Peyer's patch (tissue), 4 donors: ENCODE results near the gene HEXIM1. TPM values are rescaled to one million over a fixed set of nuclear protein-coding genes. Genes with fewer than 3 reads are reported as not detected.

Experiments used
- DNase-seq, 3 donors: peaks; one replicate each; pipeline ENCODE4 v3.0.0-alpha.2; 2017 to 2019
- H3K27ac ChIP-seq, 4 donors: fragments of 200-600 bp; sonication (generic); one replicate each; pipeline ENCODE4 v1.5.1; 2016 to 2019
- H3K27me3 ChIP-seq, 2 donors: fragments of 200-600 bp; sonication (generic); one replicate each; pipeline ENCODE4 v1.5.1; 2019
- H3K36me3 ChIP-seq, 3 donors: fragments of 200-600 bp; sonication (generic); one replicate each; pipeline ENCODE4 v1.5.1; 2016 to 2019
- H3K4me1 ChIP-seq, 4 donors: fragments of 200-600 bp; sonication (generic); one replicate each; pipeline ENCODE4 v1.5.1; 2016 to 2019
- H3K4me3 ChIP-seq, 4 donors: fragments of 200-600 bp; sonication (generic); 1 replicate in 3 of 4; 2 replicates in 1 of 4; pipeline ENCODE4 v1.5.1; 2016 to 2019; ENCODE audit warnings: mild to moderate bottlenecking in 1 of 4
- H3K9me3 ChIP-seq, 4 donors: fragments of 200-600 bp; sonication (generic); one replicate each; pipeline ENCODE4 v1.5.1; 2016 to 2019; ENCODE audit warnings: mild to moderate bottlenecking in 1 of 4
- CTCF ChIP-seq, 6 experiments: fragments of 450-650 bp in 4 of 6; fragments of 200-600 bp in 2 of 6; sonication (generic) in 1 of 6; IDR thresholded peaks; one replicate each; pipeline ENCODE4 v1.5.1; 2017 to 2019; ENCODE audit warnings: antibody characterized with exemption in 6 of 6, mild to moderate bottlenecking in 3 of 6, moderate library complexity in 1 of 6
- POLR2A ChIP-seq, 2 donors: fragments of 450-650 bp; IDR thresholded peaks; one replicate each; pipeline ENCODE4 v1.5.1; 2017; ENCODE audit warnings: antibody characterized with exemption in 2 of 2, mild to moderate bottlenecking in 2 of 2, moderate library complexity in 2 of 2
- total RNA-seq, 4 donors: library from RNA; depleted of rRNA; stranded (reverse); fragments of >200 nt; gene quantifications; one replicate each; pipeline ENCODE4 v1.1.0, GENCODE V29; 2016

Gene HEXIM1
- total RNA-seq, 4 donors from 2014 or later: 24.3 to 41.8 (median 31.7) TPM

DNA sequence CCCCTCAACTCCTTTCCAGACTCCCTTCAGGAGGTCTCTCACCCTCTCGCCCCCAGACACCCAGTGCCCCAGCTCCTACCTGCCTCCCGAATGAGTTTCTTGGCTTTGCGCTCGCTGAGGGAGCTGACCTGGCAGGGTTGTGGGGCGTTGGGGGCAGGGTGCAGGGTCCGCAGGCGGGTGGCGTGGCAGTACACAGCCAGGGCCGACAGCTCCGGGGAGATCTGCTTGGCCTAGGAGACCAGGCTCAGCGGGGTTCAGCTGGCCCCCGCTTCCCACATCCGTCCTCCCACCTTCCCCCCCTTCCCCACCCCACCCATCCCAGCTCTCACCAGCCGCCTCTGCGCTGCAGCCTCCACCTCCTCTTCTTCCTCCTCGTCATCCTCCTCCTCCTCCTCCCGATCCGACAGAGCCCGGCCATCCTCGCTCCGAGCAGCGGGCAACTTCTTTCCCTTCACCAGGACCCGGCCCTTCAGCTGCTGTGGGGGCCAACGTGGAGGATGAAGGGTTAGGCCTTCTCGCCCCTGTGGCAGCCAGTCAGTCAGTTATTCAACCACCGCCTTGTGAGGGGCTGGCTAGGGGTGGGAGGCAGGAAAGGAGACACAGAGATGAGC, 33.2 kb upstream of the HEXIM1 start:
- peaks cover 0 to 4% (median 0%) of the 10 kb centered on the region in 4 donors for H3K4me1 ChIP-seq
- peaks cover 0 to 8% (median 0%) of the 10 kb centered on the region in 3 donors for H3K36me3 ChIP-seq
- no peak for DNase-seq
- H3K27ac ChIP-seq: no peak overlapping the region
- no peaks in the 10 kb centered on the region for H3K27me3 ChIP-seq
- no peak overlapping the region for H3K4me3 ChIP-seq
- no peaks in the 10 kb centered on the region for H3K9me3 ChIP-seq
- TF ChIP-seq CTCF (IDR thresholded peaks at IDR 0.05): no peak
- TF ChIP-seq POLR2A (IDR thresholded peaks at IDR 0.05): no peak

DNA sequence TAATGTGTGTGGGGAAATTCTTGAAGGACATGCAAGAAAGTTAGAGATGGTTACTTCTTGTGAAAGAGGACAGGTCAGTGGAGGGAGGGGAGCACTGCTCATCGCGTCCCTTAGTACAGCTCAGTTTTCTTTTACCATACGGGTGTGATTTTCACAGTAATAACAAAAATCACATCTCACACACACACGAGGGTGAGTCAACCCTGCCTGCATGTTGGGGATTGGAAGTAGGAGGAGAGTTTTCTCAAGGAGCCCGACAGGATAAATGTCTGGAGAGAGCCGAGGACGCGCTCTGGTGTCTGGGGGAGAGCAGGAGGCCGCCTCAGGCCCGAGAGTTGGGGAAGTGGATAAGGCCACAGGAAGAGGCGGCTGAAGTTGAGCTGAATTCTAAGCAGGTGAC, 32.4 kb upstream of the HEXIM1 start:
- no peak for DNase-seq
- no peaks in the 10 kb centered on the region for H3K27me3 ChIP-seq
- no peak overlapping the region for H3K27ac ChIP-seq
- no peaks in the 10 kb centered on the region for H3K9me3 ChIP-seq
- TF ChIP-seq POLR2A (IDR thresholded peaks at IDR 0.05): no peak
- TF ChIP-seq CTCF (IDR thresholded peaks at IDR 0.05): no peak
- H3K4me1 ChIP-seq: peaks cover 0 to 2% (median 0%) of the 10 kb centered on the region in 4 donors
- peaks cover 0 to 4% (median 0%) of the 10 kb centered on the region in 3 donors for H3K36me3 ChIP-seq
- H3K4me3 ChIP-seq: no peak overlapping the region

DNA sequence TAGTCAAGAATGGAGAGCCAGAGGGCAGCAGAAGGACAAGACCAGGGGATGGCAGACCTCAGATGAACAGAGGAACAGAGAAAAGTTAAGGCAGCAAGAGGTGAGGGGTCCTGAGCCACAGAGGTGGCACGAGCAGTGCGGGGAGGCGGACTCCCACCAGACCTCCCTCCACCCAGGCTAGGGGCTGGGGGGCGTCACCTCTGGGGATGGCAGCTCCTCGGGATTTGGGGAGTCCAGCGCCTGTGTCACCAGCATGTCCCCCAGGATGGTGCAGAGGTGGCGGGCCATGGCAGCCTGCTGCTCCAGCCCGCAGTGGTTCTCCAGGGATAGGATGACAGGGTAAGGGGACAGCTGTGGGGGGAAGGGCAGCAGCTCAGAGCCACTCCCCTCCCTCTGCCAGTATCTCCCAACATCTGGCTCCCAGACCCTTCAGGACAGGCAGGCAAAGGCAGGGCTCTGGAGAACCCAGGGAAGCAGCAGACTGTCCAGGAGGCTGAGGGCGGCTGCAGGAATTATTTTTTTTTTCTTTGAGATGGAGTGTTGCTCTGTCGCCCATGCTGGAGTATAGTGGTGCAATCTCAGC, 31.8 kb upstream of the HEXIM1 start:
- Histone ChIP-seq H3K36me3 (peaks cover 0 to 4% (median 0%) of the 10 kb centered on the region in 3 donors), H3K4me3 (no peak overlapping the region), H3K9me3 (no peaks in the 10 kb centered on the region), H3K27me3 (no peaks in the 10 kb centered on the region), H3K4me1 (no peaks in the 10 kb centered on the region), H3K27ac (no peak overlapping the region)
- no peak for DNase-seq
- TF ChIP-seq POLR2A (IDR thresholded peaks at IDR 0.05) (no peak), CTCF (IDR thresholded peaks at IDR 0.05) (no peak)

DNA sequence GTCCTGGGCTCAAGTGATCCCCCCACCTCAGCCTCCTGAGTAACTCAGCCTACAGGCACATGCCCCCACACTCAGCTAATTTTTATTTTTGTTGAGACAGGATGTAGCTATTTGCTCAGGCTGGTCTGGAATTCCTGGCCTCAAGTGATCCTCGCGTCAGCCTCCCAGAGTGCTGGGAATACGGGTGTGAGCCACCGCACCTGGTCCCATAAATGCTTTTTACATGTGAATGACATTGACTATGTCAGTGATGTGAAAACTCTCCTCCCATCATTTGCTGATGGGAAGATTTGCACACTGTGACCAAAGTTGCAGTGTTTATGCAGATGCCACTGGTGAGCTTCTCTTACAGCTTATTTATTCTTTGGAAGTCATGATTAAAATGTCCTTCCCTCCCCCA, 30.9 kb upstream of the HEXIM1 start:
- no peaks in the 10 kb centered on the region for H3K27me3 ChIP-seq
- H3K9me3 ChIP-seq: no peaks in the 10 kb centered on the region
- TF ChIP-seq POLR2A (IDR thresholded peaks at IDR 0.05) (no peak), CTCF (IDR thresholded peaks at IDR 0.05) (no peak)
- H3K4me1 ChIP-seq: peaks cover 0 to 5% (median 0%) of the 10 kb centered on the region in 4 donors
- no peak for DNase-seq
- no peak overlapping the region for H3K27ac ChIP-seq
- H3K36me3 ChIP-seq: peaks cover 0 to 4% (median 0%) of the 10 kb centered on the region in 3 donors
- no peak overlapping the region for H3K4me3 ChIP-seq

DNA sequence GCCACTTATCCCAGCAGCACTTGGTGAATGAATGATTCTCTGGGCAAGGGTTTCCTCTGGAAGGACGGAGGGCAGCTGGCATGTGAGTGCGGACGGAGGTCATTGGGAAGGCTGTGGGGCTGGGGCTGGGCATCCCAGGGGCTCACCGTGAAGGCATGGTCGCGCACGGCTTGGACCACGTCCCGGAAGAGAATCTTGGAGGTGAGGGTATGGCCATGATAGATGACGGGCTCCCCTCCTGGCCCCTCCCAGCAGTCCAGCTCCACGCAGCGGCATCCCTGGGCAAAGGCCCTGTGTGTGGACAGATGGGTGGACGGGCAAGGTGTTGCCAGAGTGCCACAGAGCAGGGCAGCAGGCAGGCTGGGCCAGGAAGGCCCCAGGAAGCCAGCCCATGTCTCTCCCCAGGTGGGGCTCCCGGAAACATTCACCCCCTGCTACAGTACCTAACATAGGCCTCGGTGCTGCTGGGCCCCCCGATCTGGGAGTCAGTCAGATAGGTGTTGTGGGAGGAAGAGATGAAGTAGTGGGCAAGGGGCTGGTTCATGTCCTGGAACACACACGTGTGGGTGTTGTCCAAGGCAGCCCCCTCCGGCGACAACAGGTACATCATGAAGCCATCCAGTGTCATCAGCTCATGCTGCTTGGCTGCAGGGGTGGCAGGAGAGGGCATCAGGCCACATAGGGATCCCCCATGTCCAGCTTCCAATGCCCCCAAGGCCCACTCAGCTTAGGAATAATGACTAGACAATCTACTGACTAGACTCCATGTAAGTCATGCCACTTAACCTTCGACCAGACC, 30.2 kb upstream of the HEXIM1 start:
- peaks cover 0 to 12% (median 0%) of the 10 kb centered on the region in 4 donors for H3K4me1 ChIP-seq
- no peak for TF ChIP-seq POLR2A (IDR thresholded peaks at IDR 0.05)
- TF ChIP-seq CTCF (IDR thresholded peaks at IDR 0.05): no peak
- H3K27me3 ChIP-seq: no peaks in the 10 kb centered on the region
- H3K36me3 ChIP-seq: peaks cover 0 to 4% (median 0%) of the 10 kb centered on the region in 3 donors
- no peaks in the 10 kb centered on the region for H3K9me3 ChIP-seq
- H3K27ac ChIP-seq: no peak overlapping the region
- DNase-seq: no peak
- H3K4me3 ChIP-seq: no peak overlapping the region
